ENCODE measurements around the gene ZNF423.

ZNF423 gene

GRCh38 chr16:49462362-49462988 lies 393.4 kb downstream of the ZNF423 start:
- no peak for DNase-seq (ENCODE audit: low read depth)
- no peak for TF ChIP-seq CTCF (IDR thresholded peaks at IDR 0.05; ENCODE audit: low read depth, low read length, missing control alignments)
- H3K4me3 ChIP-seq (ENCODE audit: low read depth, low read length), result no peak overlapping the region

GRCh38 chr16:49461517-49461951 lies 394.4 kb downstream of the ZNF423 start:
- no peak for DNase-seq (ENCODE audit: low read depth)
- H3K4me3 ChIP-seq (ENCODE audit: low read depth, low read length), result no peak overlapping the region
- TF ChIP-seq CTCF (IDR thresholded peaks at IDR 0.05; ENCODE audit: low read depth, low read length, missing control alignments), result no peak

GRCh38 chr16:49460786-49461470 lies 395.0 kb downstream of the ZNF423 start:
- TF ChIP-seq CTCF (IDR thresholded peaks at IDR 0.05; ENCODE audit: low read depth, low read length, missing control alignments), result no peak
- DNase-seq (ENCODE audit: low read depth), result no peak
- no peak overlapping the region for H3K4me3 ChIP-seq (ENCODE audit: low read depth, low read length)

- no peak overlapping the region for H3K4me3 ChIP-seq (ENCODE audit: low read depth, low read length)
- DNase-seq (ENCODE audit: low read depth), result no peak
- TF ChIP-seq CTCF (IDR thresholded peaks at IDR 0.05; ENCODE audit: low read depth, low read length, missing control alignments), result no peak
Observed at GRCh38 chr16:49459953-49460735, 395.8 kb downstream of the ZNF423 start.

GRCh38 chr16:49458656-49459445 lies 397.1 kb downstream of the ZNF423 start:
- no peak overlapping the region for H3K4me3 ChIP-seq (ENCODE audit: low read depth, low read length)
- TF ChIP-seq CTCF (IDR thresholded peaks at IDR 0.05; ENCODE audit: low read depth, low read length, missing control alignments), result no peak
- DNase-seq (ENCODE audit: low read depth), result no peak

GRCh38 chr16:49458243-49458642 lies 397.7 kb downstream of the ZNF423 start:
- no peak for DNase-seq (ENCODE audit: low read depth)
- no peak overlapping the region for H3K4me3 ChIP-seq (ENCODE audit: low read depth, low read length)
- no peak for TF ChIP-seq CTCF (IDR thresholded peaks at IDR 0.05; ENCODE audit: low read depth, low read length, missing control alignments)

Data from GM12864 (cell line).